SK-N-SH (cell line): ENCODE data around the gene NCAN. TPM values are rescaled to one million over a fixed set of nuclear protein-coding genes. Genes with fewer than 3 reads are reported as not detected.

ENCODE experiments used
- CTCF ChIA-PET: fragments of 300-600, 350-600 bp; formaldehyde crosslinking; extraction: SDS; loops from one replicate; lab custom pipeline; 2021; lab: Yijun Ruan, JAX
- POLR2A ChIA-PET: fragments of 350-600 bp; sonication (Branson Sonifier 250); formaldehyde crosslinking; extraction: SDS; loops from one replicate; lab custom pipeline; 2020; ENCODE audit warnings: antibody characterized with exemption, inconsistent platforms; lab: Yijun Ruan, JAX
- DNase-seq: peaks from one replicate; pipeline ENCODE4 v3.0.0; 2012
- H2AFZ ChIP-seq: fragments of 200-600 bp; sonication (generic); 2 replicates; pipeline ENCODE4 v1.8.1; 2016; ENCODE audit warnings: antibody characterized with exemption, mild to moderate bottlenecking, low read depth
- H3F3A ChIP-seq: fragments of 200-600 bp; sonication (generic); replicated peaks from 2 replicates; pipeline ENCODE3; 2016; ENCODE audit warnings: antibody characterized with exemption, mild to moderate bottlenecking; ENCODE audit not compliant: insufficient read depth
- H3K27ac ChIP-seq, 2 experiments: fragments of 200-500 bp in 1 of 2; fragments of 200-600 bp in 1 of 2; sonication (Bioruptor generic) in 1 of 2; sonication (generic), shearing (Covaris generic) in 1 of 2; 2 replicates each; pipeline versions ENCODE4 v1.5.1 to v1.6.1; 2014 to 2016; ENCODE audit warnings: low read depth in 2 of 2, inconsistent platforms in 1 of 2, low read length in 1 of 2, mild to moderate bottlenecking in 1 of 2, mixed read lengths in 1 of 2
- H3K27me3 ChIP-seq: fragments of 200-600 bp; sonication (generic), shearing (Covaris generic); 2 replicates; pipeline ENCODE4 v1.6.1; 2016; ENCODE audit warnings: mixed run types; ENCODE audit not compliant: insufficient read depth
- H3K36me3 ChIP-seq, 2 experiments: fragments of 200-500 bp in 1 of 2; fragments of 200-600 bp in 1 of 2; sonication (Bioruptor generic) in 1 of 2; sonication (generic) in 1 of 2; replicated peaks in 1 of 2; 2 replicates each; pipeline versions ENCODE3 to v1.5.1; 2014 to 2016; ENCODE audit warnings: low read length in 1 of 2, mild to moderate bottlenecking in 1 of 2; ENCODE audit not compliant: insufficient read depth in 2 of 2, control insufficient read depth in 1 of 2
- H3K4me1 ChIP-seq, 2 experiments: fragments of 200-500 bp in 1 of 2; fragments of 200-600 bp in 1 of 2; sonication (Bioruptor generic) in 1 of 2; sonication (generic), shearing (Covaris generic) in 1 of 2; 2 replicates each; pipeline versions ENCODE4 v1.5.1 to v1.6.1; 2014 to 2016; ENCODE audit warnings: low read depth in 1 of 2, low read length in 1 of 2, mixed run types in 1 of 2; ENCODE audit not compliant: insufficient read depth in 2 of 2, control insufficient read depth in 1 of 2
- H3K4me2 ChIP-seq: fragments of 200-600 bp; sonication (generic), shearing (Covaris generic); 2 replicates; pipeline ENCODE4 v1.6.1; 2017; ENCODE audit warnings: mixed run types
- H3K4me3 ChIP-seq, 2 experiments: fragments of 200-500 bp in 1 of 2; fragments of 200-600 bp in 1 of 2; sonication (Bioruptor generic) in 1 of 2; sonication (generic), shearing (Covaris generic) in 1 of 2; 2 replicates each; pipeline versions ENCODE4 v1.5.1 to v1.8.1; 2014 to 2016; ENCODE audit warnings: low read depth in 2 of 2, inconsistent platforms in 1 of 2, low read length in 1 of 2, mild to moderate bottlenecking in 1 of 2, mixed read lengths in 1 of 2, moderate library complexity in 1 of 2
- H3K79me2 ChIP-seq: fragments of 200-600 bp; sonication (generic); 2 replicates; pipeline ENCODE4 v1.8.1; 2017; ENCODE audit warnings: mild to moderate bottlenecking; ENCODE audit not compliant: insufficient read depth
- H3K9ac ChIP-seq: fragments of 200-600 bp; sonication (generic); 2 replicates; pipeline ENCODE4 v1.6.1; 2017; ENCODE audit warnings: mixed run types
- H3K9me2 ChIP-seq: fragments of 200-600 bp; sonication (generic); 2 replicates; pipeline ENCODE4 v1.6.1; 2017; ENCODE audit warnings: mixed run types
- H3K9me3 ChIP-seq: fragments of 200-600 bp; sonication (generic); 2 replicates; pipeline ENCODE4 v1.6.1; 2017; ENCODE audit warnings: mixed run types, mild to moderate bottlenecking, moderate library complexity
- H4K20me1 ChIP-seq: fragments of 200-600 bp; sonication (generic); 2 replicates; pipeline ENCODE4 v1.6.1; 2017; ENCODE audit warnings: mild to moderate bottlenecking, mixed run types; ENCODE audit not compliant: insufficient read depth
- EZH2phosphoT487 ChIP-seq: fragments of 200-600 bp; sonication (generic); IDR thresholded peaks from 2 replicates; pipeline ENCODE4 v1.6.1; 2017; ENCODE audit warnings: low read depth, mixed run types, mild to moderate bottlenecking, antibody characterized with exemption, moderate library complexity, borderline replicate concordance
- FOSL2 ChIP-seq: IDR thresholded peaks from 2 replicates; pipeline ENCODE4 v1.4.0; 2012; ENCODE audit warnings: low read depth, mild to moderate bottlenecking, moderate library complexity, borderline replicate concordance
- FOXJ3 ChIP-seq: sonication (generic); formaldehyde crosslinking; IDR thresholded peaks from 2 replicates; pipeline ENCODE4 v1.5.1; 2020; ENCODE audit warnings: mild to moderate bottlenecking, missing genetic modification reagents
- FOXM1 ChIP-seq: IDR thresholded peaks from 2 replicates; pipeline ENCODE4 v1.4.0; 2012; ENCODE audit warnings: low read depth, mild to moderate bottlenecking
- JUND ChIP-seq: IDR thresholded peaks from 2 replicates; pipeline ENCODE4 v1.4.0; 2012
- MXI1 ChIP-seq: IDR thresholded peaks from 2 replicates; pipeline ENCODE4 v1.6.1; 2012; ENCODE audit warnings: mild to moderate bottlenecking, low read depth, low read length, improper control_type of control experiment
- NFIC ChIP-seq: IDR thresholded peaks from 2 replicates; pipeline ENCODE4 v1.4.0; 2012; ENCODE audit warnings: borderline replicate concordance
- RAD21 ChIP-seq: IDR thresholded peaks from 2 replicates; pipeline ENCODE4 v1.6.1; 2012; ENCODE audit warnings: mild to moderate bottlenecking, low read length
- RCOR1 ChIP-seq: fragments of 150-350 bp; IDR thresholded peaks from 2 replicates; pipeline ENCODE4 v1.6.1; 2017; ENCODE audit warnings: antibody characterized with exemption, low read length
- TAF1 ChIP-seq: IDR thresholded peaks from 2 replicates; pipeline ENCODE4 v1.6.1; 2012; ENCODE audit warnings: low read depth, mild to moderate bottlenecking, low read length, moderate library complexity, borderline replicate concordance
- YY1 ChIP-seq: IDR thresholded peaks from 2 replicates; pipeline ENCODE4 v1.4.0; 2012; ENCODE audit warnings: low read depth, mild to moderate bottlenecking
- WGBS: methylation state at CpG from one replicate; pipeline ENCODE4 v1.1.6; 2017; ENCODE audit warnings: low lambda C conversion rate; 5-methylcytosine and 5-hydroxymethylcytosine counted together
- polyA plus RNA-seq, 3 experiments: library from polyadenylated mRNA; depleted of rRNA; stranded (reverse); fragments of >200 nt; gene quantifications; 2 replicates each; pipeline ENCODE4 v1.2.3, GENCODE V29; 2012
- TF ChIP-seq, protein P1 (sequence below): fragments of 200-600 bp; sonication (generic); IDR thresholded peaks from 2 replicates; pipeline ENCODE4 v1.6.1; 2017; ENCODE audit warnings: antibody characterized with exemption, mild to moderate bottlenecking, moderate library complexity
- TF ChIP-seq, protein P2 (sequence below): IDR thresholded peaks from 2 replicates; pipeline ENCODE4 v1.4.0; 2012; ENCODE audit warnings: low read depth, borderline replicate concordance
- TF ChIP-seq, protein P3 (sequence below): IDR thresholded peaks from 2 replicates; pipeline ENCODE4 v1.6.1; 2012; ENCODE audit warnings: mild to moderate bottlenecking, low read depth, low read length, moderate library complexity
- TF ChIP-seq, protein P4 (sequence below): IDR thresholded peaks from 2 replicates; pipeline ENCODE4 v1.4.0; 2012; ENCODE audit warnings: low read depth
- TF ChIP-seq, protein P5 (sequence below): fragments of 150-350 bp; IDR thresholded peaks from 2 replicates; pipeline ENCODE4 v1.6.1; 2017; ENCODE audit warnings: antibody characterized with exemption, low read length, low read depth, borderline replicate concordance
- TF ChIP-seq, protein P6 (sequence below): IDR thresholded peaks from 2 replicates; pipeline ENCODE4; 2012

The NCAN gene
- polyA plus RNA-seq, 1 of the 3 experiments (the other 2 are of a cell fraction): 0.03 TPM

DNA sequence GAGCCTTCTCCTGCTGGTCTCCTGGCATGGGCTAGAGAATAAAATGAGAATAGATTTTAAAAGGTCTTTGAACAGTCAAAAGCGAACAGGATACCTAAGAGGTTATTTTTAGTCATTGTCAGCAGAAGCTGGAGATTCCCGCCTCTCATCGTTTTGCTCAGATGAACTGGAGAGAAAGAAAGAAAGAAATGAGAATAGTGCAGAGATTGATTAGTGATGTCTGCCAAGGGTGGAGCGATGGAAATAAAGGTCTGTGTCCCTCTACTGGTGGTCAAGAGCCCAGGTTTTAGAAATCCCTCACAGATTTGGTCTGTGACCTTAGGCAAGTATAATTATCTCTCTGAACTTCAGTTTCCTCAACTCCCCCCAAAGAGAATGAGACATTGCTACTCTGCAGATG is 5.3 kb downstream of the NCAN start:
- 55% methylated on average over 4 of the region's 4 CpGs for WGBS
- Histone ChIP-seq H3F3A (no peaks in the 10 kb centered on the region), H3K27me3 (no peaks in the 10 kb centered on the region), H3K4me1 (peaks cover 0 to 4% of the 10 kb centered on the region in 2 experiments; a peak in 1 of 4 replicates), H3K36me3 (no peaks in the 10 kb centered on the region), H3K9me2 (no peaks in the 10 kb centered on the region), H3K9ac (no peak overlapping the region), H3K79me2 (no peaks in the 10 kb centered on the region), H3K4me3 (no peak overlapping the region), H3K4me2 (no peak overlapping the region), H4K20me1 (no peaks in the 10 kb centered on the region), H2AFZ (no peak overlapping the region), H3K27ac (no peak overlapping the region), H3K9me3 (no peaks in the 10 kb centered on the region)
- TF ChIP-seq, protein P1, sequence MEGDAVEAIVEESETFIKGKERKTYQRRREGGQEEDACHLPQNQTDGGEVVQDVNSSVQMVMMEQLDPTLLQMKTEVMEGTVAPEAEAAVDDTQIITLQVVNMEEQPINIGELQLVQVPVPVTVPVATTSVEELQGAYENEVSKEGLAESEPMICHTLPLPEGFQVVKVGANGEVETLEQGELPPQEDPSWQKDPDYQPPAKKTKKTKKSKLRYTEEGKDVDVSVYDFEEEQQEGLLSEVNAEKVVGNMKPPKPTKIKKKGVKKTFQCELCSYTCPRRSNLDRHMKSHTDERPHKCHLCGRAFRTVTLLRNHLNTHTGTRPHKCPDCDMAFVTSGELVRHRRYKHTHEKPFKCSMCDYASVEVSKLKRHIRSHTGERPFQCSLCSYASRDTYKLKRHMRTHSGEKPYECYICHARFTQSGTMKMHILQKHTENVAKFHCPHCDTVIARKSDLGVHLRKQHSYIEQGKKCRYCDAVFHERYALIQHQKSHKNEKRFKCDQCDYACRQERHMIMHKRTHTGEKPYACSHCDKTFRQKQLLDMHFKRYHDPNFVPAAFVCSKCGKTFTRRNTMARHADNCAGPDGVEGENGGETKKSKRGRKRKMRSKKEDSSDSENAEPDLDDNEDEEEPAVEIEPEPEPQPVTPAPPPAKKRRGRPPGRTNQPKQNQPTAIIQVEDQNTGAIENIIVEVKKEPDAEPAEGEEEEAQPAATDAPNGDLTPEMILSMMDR: peak; percentile 41
- TF ChIP-seq RAD21: 0 out of 2 replicates have a peak, but pooled peaks have one; percentile 7
- no peak for TF ChIP-seq YY1
- no peak for TF ChIP-seq JUND
- DNase-seq: peak; percentile 66
- ChIA-PET CTCF (interaction anchor here (1.3 to 1.4 kb wide), 3 partner anchors 10 to 12 kb away, joined by 3 to 4 read pairs (median 4); no protein-coding TSS in a partner anchor), POLR2A (no interaction called here)

- WGBS: 68% methylated on average over 6 of the region's 21 CpGs
Measured at GRCh38 chr19:19218911-19219310, 7.2 kb downstream of the NCAN start.

More at GRCh38 chr19:19218911-19219310, 7.2 kb downstream of the NCAN start:
- CTCF ChIA-PET: interaction anchor here (1.3 kb wide), 1 partner anchor 10 kb away, joined by 3 read pairs; no protein-coding TSS in a partner anchor
- Histone ChIP-seq H3K9me2 (no peaks in the 10 kb centered on the region), H3K27me3 (no peaks in the 10 kb centered on the region), H3F3A (no peaks in the 10 kb centered on the region), H3K36me3 (no peaks in the 10 kb centered on the region), H3K27ac (no peak overlapping the region), H3K4me1 (no peaks in the 10 kb centered on the region), H3K9ac (no peak overlapping the region), H4K20me1 (no peaks in the 10 kb centered on the region), H3K79me2 (no peaks in the 10 kb centered on the region), H2AFZ (no peak overlapping the region), H3K4me2 (no peak overlapping the region), H3K9me3 (no peaks in the 10 kb centered on the region), H3K4me3 (no peak overlapping the region)
- POLR2A ChIA-PET: no interaction called here
- TF ChIP-seq, protein P2, sequence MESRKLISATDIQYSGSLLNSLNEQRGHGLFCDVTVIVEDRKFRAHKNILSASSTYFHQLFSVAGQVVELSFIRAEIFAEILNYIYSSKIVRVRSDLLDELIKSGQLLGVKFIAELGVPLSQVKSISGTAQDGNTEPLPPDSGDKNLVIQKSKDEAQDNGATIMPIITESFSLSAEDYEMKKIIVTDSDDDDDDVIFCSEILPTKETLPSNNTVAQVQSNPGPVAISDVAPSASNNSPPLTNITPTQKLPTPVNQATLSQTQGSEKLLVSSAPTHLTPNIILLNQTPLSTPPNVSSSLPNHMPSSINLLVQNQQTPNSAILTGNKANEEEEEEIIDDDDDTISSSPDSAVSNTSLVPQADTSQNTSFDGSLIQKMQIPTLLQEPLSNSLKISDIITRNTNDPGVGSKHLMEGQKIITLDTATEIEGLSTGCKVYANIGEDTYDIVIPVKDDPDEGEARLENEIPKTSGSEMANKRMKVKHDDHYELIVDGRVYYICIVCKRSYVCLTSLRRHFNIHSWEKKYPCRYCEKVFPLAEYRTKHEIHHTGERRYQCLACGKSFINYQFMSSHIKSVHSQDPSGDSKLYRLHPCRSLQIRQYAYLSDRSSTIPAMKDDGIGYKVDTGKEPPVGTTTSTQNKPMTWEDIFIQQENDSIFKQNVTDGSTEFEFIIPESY: no peak
- TF ChIP-seq, protein P3, sequence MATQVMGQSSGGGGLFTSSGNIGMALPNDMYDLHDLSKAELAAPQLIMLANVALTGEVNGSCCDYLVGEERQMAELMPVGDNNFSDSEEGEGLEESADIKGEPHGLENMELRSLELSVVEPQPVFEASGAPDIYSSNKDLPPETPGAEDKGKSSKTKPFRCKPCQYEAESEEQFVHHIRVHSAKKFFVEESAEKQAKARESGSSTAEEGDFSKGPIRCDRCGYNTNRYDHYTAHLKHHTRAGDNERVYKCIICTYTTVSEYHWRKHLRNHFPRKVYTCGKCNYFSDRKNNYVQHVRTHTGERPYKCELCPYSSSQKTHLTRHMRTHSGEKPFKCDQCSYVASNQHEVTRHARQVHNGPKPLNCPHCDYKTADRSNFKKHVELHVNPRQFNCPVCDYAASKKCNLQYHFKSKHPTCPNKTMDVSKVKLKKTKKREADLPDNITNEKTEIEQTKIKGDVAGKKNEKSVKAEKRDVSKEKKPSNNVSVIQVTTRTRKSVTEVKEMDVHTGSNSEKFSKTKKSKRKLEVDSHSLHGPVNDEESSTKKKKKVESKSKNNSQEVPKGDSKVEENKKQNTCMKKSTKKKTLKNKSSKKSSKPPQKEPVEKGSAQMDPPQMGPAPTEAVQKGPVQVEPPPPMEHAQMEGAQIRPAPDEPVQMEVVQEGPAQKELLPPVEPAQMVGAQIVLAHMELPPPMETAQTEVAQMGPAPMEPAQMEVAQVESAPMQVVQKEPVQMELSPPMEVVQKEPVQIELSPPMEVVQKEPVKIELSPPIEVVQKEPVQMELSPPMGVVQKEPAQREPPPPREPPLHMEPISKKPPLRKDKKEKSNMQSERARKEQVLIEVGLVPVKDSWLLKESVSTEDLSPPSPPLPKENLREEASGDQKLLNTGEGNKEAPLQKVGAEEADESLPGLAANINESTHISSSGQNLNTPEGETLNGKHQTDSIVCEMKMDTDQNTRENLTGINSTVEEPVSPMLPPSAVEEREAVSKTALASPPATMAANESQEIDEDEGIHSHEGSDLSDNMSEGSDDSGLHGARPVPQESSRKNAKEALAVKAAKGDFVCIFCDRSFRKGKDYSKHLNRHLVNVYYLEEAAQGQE: no peak
- TF ChIP-seq, protein P4, sequence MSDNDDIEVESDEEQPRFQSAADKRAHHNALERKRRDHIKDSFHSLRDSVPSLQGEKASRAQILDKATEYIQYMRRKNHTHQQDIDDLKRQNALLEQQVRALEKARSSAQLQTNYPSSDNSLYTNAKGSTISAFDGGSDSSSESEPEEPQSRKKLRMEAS: no peak
- TF ChIP-seq FOSL2 (no peak), MXI1 (no peak), TAF1 (no peak), EZH2phosphoT487 (no peak), JUND (no peak), FOXM1 (no peak), NFIC (no peak), RCOR1 (no peak), FOXJ3 (CRISPR knock-in tag) (no peak)
- TF ChIP-seq, protein P5, sequence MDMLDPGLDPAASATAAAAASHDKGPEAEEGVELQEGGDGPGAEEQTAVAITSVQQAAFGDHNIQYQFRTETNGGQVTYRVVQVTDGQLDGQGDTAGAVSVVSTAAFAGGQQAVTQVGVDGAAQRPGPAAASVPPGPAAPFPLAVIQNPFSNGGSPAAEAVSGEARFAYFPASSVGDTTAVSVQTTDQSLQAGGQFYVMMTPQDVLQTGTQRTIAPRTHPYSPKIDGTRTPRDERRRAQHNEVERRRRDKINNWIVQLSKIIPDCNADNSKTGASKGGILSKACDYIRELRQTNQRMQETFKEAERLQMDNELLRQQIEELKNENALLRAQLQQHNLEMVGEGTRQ: no peak
- TF ChIP-seq, protein P6, sequence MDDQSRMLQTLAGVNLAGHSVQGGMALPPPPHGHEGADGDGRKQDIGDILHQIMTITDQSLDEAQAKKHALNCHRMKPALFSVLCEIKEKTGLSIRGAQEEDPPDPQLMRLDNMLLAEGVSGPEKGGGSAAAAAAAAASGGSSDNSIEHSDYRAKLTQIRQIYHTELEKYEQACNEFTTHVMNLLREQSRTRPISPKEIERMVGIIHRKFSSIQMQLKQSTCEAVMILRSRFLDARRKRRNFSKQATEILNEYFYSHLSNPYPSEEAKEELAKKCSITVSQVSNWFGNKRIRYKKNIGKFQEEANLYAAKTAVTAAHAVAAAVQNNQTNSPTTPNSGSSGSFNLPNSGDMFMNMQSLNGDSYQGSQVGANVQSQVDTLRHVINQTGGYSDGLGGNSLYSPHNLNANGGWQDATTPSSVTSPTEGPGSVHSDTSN: no peak
- no peak for DNase-seq
